H9 (cell line): ENCODE data around the gene LRP3. TPM values are rescaled to one million over a fixed set of nuclear protein-coding genes. Genes with fewer than 3 reads are reported as not detected.
A peak's percentile ranks its signal among the peaks of the same experiment; 100 is the strongest.

Experiments used
- DNase-seq: peaks from one replicate; pipeline ENCODE4 v3.0.0-alpha.2; 2017
- H2AFZ ChIP-seq: one replicate; pipeline ENCODE4 v1.6.1; 2013; ENCODE audit warnings: mild to moderate bottlenecking, low read length, control low read depth, moderate library complexity
- H2AK5ac ChIP-seq: 2 replicates; pipeline ENCODE4 v1.6.1; 2013; ENCODE audit warnings: low read length, control low read depth, mixed read lengths; ENCODE audit not compliant: insufficient read length
- H2BK120ac ChIP-seq: one replicate; pipeline ENCODE4 v1.6.1; 2013; ENCODE audit warnings: low read depth, mild to moderate bottlenecking, low read length, control low read depth, inconsistent platforms; ENCODE audit not compliant: poor library complexity, severe bottlenecking
- H2BK12ac ChIP-seq: 2 replicates; pipeline ENCODE4 v1.6.1; 2013; ENCODE audit warnings: low read length, control low read depth, mixed read lengths, low read depth; ENCODE audit not compliant: insufficient read length
- H2BK15ac ChIP-seq: 2 replicates; pipeline ENCODE4 v1.6.1; 2013; ENCODE audit warnings: low read depth, low read length, control low read depth
- H2BK20ac ChIP-seq: one replicate; pipeline ENCODE4 v1.6.1; 2013; ENCODE audit warnings: low read depth, mild to moderate bottlenecking, low read length, control low read depth, inconsistent platforms; ENCODE audit not compliant: poor library complexity, severe bottlenecking
- H2BK5ac ChIP-seq: 2 replicates; pipeline ENCODE4 v1.6.1; 2013; ENCODE audit warnings: low read length, control low read depth, mixed read lengths; ENCODE audit not compliant: insufficient read length
- H3K14ac ChIP-seq: 2 replicates; pipeline ENCODE4 v1.6.1; 2013; ENCODE audit warnings: low read length, control low read depth; ENCODE audit not compliant: insufficient read depth
- H3K18ac ChIP-seq: 2 replicates; pipeline ENCODE4 v1.6.1; 2013; ENCODE audit warnings: low read depth, mild to moderate bottlenecking, mixed read lengths, low read length, control low read depth; ENCODE audit not compliant: insufficient read length
- H3K23ac ChIP-seq: 2 replicates; pipeline ENCODE4 v1.6.1; 2013; ENCODE audit warnings: low read length, control low read depth, mixed read lengths, low read depth; ENCODE audit not compliant: insufficient read length
- H3K23me2 ChIP-seq: 2 replicates; pipeline ENCODE4 v1.6.1; 2013; ENCODE audit warnings: low read depth, mild to moderate bottlenecking, mixed read lengths, low read length, control low read depth; ENCODE audit not compliant: insufficient read length, poor library complexity, severe bottlenecking
- H3K27ac ChIP-seq: 2 replicates; pipeline ENCODE4 v1.5.1; 2013; ENCODE audit warnings: low read length, control low read depth, mixed read lengths, low read depth; ENCODE audit not compliant: insufficient read length
- H3K27me3 ChIP-seq: 2 replicates; pipeline ENCODE4 v1.6.1; 2013; ENCODE audit warnings: low read length, control low read depth, inconsistent platforms; ENCODE audit not compliant: insufficient read depth
- H3K4ac ChIP-seq: 2 replicates; pipeline ENCODE4 v1.6.1; 2013; ENCODE audit warnings: low read depth, mild to moderate bottlenecking, control low read depth, inconsistent platforms, low read length, moderate library complexity
- H3K4me1 ChIP-seq: 2 replicates; pipeline ENCODE4 v1.6.1; 2013; ENCODE audit warnings: low read length, control low read depth, inconsistent platforms; ENCODE audit not compliant: insufficient read depth
- H3K4me2 ChIP-seq: 2 replicates; pipeline ENCODE4 v1.6.1; 2013; ENCODE audit warnings: low read length, control low read depth, mixed read lengths; ENCODE audit not compliant: insufficient read length, insufficient read depth
- H3K56ac ChIP-seq: 2 replicates; pipeline ENCODE4 v1.6.1; 2013; ENCODE audit warnings: low read depth, mild to moderate bottlenecking, mixed read lengths, low read length, control low read depth; ENCODE audit not compliant: insufficient read length
- H3K79me1 ChIP-seq: 2 replicates; pipeline ENCODE4 v1.6.1; 2013; ENCODE audit warnings: low read depth, mild to moderate bottlenecking, moderate library complexity, low read length, control low read depth, inconsistent platforms; ENCODE audit not compliant: insufficient read depth, poor library complexity, severe bottlenecking
- H3K79me2 ChIP-seq: 2 replicates; pipeline ENCODE4 v1.6.1; 2013; ENCODE audit warnings: low read length, control low read depth, inconsistent platforms; ENCODE audit not compliant: insufficient read depth
- H3K9ac ChIP-seq: 2 replicates; pipeline ENCODE4 v1.6.1; 2013; ENCODE audit warnings: low read length, control low read depth, mixed read lengths; ENCODE audit not compliant: insufficient read length; ENCODE audit errors: extremely low read depth
- H3K9me3 ChIP-seq: one replicate; pipeline ENCODE4 v1.6.1; 2013; ENCODE audit warnings: low read depth, low read length, inconsistent platforms; ENCODE audit not compliant: control insufficient read depth
- H3T11ph ChIP-seq: one replicate; pipeline ENCODE4 v1.6.1; 2013; ENCODE audit warnings: mild to moderate bottlenecking, low read length, control low read depth, inconsistent platforms
- H4K20me1 ChIP-seq: one replicate; pipeline ENCODE4 v1.6.1; 2013; ENCODE audit not compliant: control insufficient read depth, insufficient read length, insufficient read depth
- H4K5ac ChIP-seq: 2 replicates; pipeline ENCODE4 v1.6.1; 2013; ENCODE audit warnings: low read depth, mild to moderate bottlenecking, mixed read lengths, low read length, control low read depth; ENCODE audit not compliant: insufficient read length
- H4K8ac ChIP-seq: replicated peaks from 2 replicates; pipeline ENCODE4 v1.6.1; 2013; ENCODE audit warnings: low read length, control low read depth, mixed read lengths, low read depth; ENCODE audit not compliant: insufficient read length
- H4K91ac ChIP-seq: 2 replicates; pipeline ENCODE4 v1.6.1; 2013; ENCODE audit warnings: low read depth, mild to moderate bottlenecking, moderate library complexity, mixed read lengths, low read length, control low read depth; ENCODE audit not compliant: insufficient read length
- H3K27ac Mint-ChIP-seq, 3 experiments: 2 replicates in 2 of 3; 3 replicates in 1 of 3; pipeline ENCODE4 v1.8.0; 2020 to 2021; ENCODE audit warnings: mixed read lengths in 3 of 3, mild to moderate bottlenecking in 1 of 3, moderate library complexity in 1 of 3
- H3K27me3 Mint-ChIP-seq: 2 replicates; pipeline ENCODE4 v1.8.0; 2021; ENCODE audit warnings: low read depth, mild to moderate bottlenecking, moderate library complexity, mixed read lengths
- H3K36me3 Mint-ChIP-seq, 3 experiments: 2 replicates in 2 of 3; 3 replicates in 1 of 3; pipeline ENCODE4 v1.8.0; 2020 to 2021; ENCODE audit warnings: low read depth in 3 of 3, mixed read lengths in 3 of 3; ENCODE audit not compliant: insufficient read depth in 1 of 3
- H3K4me1 Mint-ChIP-seq, 2 experiments: 2 replicates each; pipeline ENCODE4 v1.8.0; 2020; ENCODE audit warnings: mixed read lengths in 2 of 2
- H3K4me3 Mint-ChIP-seq, 2 experiments: 2 replicates in 1 of 2; 3 replicates in 1 of 2; pipeline ENCODE4 v1.8.0; 2020 to 2021; ENCODE audit warnings: mild to moderate bottlenecking in 2 of 2, mixed read lengths in 2 of 2, moderate library complexity in 1 of 2
- H3K9me3 Mint-ChIP-seq, 2 experiments: 2 replicates in 1 of 2; 3 replicates in 1 of 2; pipeline ENCODE4 v1.8.0; 2020; ENCODE audit warnings: mild to moderate bottlenecking in 2 of 2, mixed read lengths in 2 of 2, moderate library complexity in 1 of 2
- WGBS: extraction: QIAGEN DNeasy Blood & Tissue Kit; methylation state at CpG from one replicate; pipeline ENCODE4 v1.1.7; 2013; ENCODE audit warnings: missing lambda C conversion rate, low lambda C conversion rate, mixed read lengths; ENCODE audit not compliant: insufficient read length; ENCODE audit errors: extremely low coverage; 5-methylcytosine and 5-hydroxymethylcytosine counted together
- total RNA-seq: library from RNA; stranded (reverse); gene quantifications from 2 replicates; pipeline ENCODE4 v1.2.1, GENCODE V29; 2021
- TF ChIP-seq, protein P1 (sequence below): fragments of 200-600 bp; sonication (generic); conservative IDR thresholded peaks from 3 replicates; pipeline ENCODE4 v1.8.0; 2021; ENCODE audit warnings: antibody characterized with exemption, mild to moderate bottlenecking

Gene LRP3
- total RNA-seq, 1 experiment from 2014 or later: 29.2 TPM

DNA sequence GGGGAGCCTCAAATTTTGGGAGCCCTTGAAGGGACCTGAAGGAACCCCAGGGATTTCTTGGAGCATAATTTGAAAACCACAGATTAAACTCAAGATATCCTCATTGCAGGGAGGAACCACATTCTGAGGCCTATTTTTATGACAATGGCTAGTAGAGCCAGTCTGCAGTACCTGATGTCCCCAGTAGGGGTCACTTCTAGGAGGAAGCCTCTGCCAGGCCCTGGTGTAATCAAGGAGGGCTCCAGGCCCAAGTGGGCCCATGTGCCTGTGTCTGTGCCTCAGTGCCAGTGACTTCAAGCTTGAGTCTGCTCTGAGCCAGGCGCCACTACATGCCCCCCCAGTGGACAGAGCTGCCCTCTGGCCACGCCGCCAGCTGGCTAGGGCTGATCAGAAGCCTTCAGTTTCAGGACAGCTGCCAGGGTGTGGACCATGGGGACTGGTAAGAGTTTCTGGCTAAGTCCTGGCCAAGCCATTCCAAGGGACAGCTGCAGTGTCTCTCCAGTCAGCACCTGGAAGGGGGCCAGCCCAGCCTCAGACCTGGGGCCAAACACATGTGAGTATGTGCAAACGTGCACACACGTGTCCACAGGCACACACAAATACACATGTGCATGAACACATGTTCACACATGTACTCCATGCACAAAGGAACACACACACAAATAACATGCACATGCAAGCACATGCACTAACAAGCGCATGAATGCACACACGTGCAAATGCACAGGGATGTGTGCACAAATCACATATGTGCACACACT lies 52.0 kb downstream of the LRP3 start:
- Mint-ChIP-seq H3K4me1 (no peaks in the 10 kb centered on the region), H3K4me3 (no peak overlapping the region), H3K9me3 (peaks cover 9 to 10% of the 10 kb centered on the region in 2 experiments; a peak in 3 of 5 replicates), H3K27me3 (peaks cover 14% of the 10 kb centered on the region), H3K36me3 (peaks cover 0 to 5% (median 3%) of the 10 kb centered on the region in 3 experiments; a peak in 2 of 7 replicates), H3K27ac (no peak overlapping the region)
- Histone ChIP-seq H3K23me2 (no peaks in the 10 kb centered on the region), H3K4me2 (no peak overlapping the region), H3K18ac (no peak overlapping the region), H3K9me3 (no peaks in the 10 kb centered on the region), H2BK20ac (no peak overlapping the region), H3K79me1 (no peaks in the 10 kb centered on the region), H3K9ac (no peak overlapping the region), H3K56ac (no peak overlapping the region), H3T11ph (no peak overlapping the region), H3K14ac (no peak overlapping the region), H3K4ac (no peak overlapping the region), H3K4me1 (no peaks in the 10 kb centered on the region), H3K27me3 (no peaks in the 10 kb centered on the region), H4K20me1 (no peaks in the 10 kb centered on the region), H3K23ac (no peak overlapping the region), H3K79me2 (no peaks in the 10 kb centered on the region), H2BK5ac (no peak overlapping the region), H3K27ac (no peak overlapping the region), H2AFZ (no peak overlapping the region), H2BK120ac (no peak overlapping the region), H2AK5ac (no peak overlapping the region), H4K91ac (no peak overlapping the region), H4K8ac (no peak overlapping the region), H2BK15ac (no peak overlapping the region), H2BK12ac (no peak overlapping the region), H4K5ac (no peak overlapping the region)
- TF ChIP-seq, protein P1, sequence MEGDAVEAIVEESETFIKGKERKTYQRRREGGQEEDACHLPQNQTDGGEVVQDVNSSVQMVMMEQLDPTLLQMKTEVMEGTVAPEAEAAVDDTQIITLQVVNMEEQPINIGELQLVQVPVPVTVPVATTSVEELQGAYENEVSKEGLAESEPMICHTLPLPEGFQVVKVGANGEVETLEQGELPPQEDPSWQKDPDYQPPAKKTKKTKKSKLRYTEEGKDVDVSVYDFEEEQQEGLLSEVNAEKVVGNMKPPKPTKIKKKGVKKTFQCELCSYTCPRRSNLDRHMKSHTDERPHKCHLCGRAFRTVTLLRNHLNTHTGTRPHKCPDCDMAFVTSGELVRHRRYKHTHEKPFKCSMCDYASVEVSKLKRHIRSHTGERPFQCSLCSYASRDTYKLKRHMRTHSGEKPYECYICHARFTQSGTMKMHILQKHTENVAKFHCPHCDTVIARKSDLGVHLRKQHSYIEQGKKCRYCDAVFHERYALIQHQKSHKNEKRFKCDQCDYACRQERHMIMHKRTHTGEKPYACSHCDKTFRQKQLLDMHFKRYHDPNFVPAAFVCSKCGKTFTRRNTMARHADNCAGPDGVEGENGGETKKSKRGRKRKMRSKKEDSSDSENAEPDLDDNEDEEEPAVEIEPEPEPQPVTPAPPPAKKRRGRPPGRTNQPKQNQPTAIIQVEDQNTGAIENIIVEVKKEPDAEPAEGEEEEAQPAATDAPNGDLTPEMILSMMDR: peak; percentile 72
- WGBS: no CpG with 5 or more reads among the region's 7 CpGs
- DNase-seq: no peak
